MCF 10A (cell line): ENCODE results near the gene TMC4. TPM values are rescaled to one million over a fixed set of nuclear protein-coding genes. Genes with fewer than 3 reads are reported as not detected.
A peak's percentile ranks its signal among the peaks of the same experiment; 100 is the strongest.

Experiments used
- BruUV-seq: library from RNA; stranded (reverse); fragments of 400-500 nt; replicated peaks from 2 replicates; lab custom pipeline; 2021; lab: Mats Ljungman, UMichigan
- CTCF ChIA-PET: fragments of 300-600 bp; sonication (Branson Sonifier 250); formaldehyde crosslinking; extraction: SDS; loops from one replicate; lab custom pipeline; 2021; ENCODE audit warnings: antibody characterized with exemption, inconsistent platforms; lab: Yijun Ruan, JAX
- POLR2A ChIA-PET: fragments of 300-600, 350-650 bp; sonication (Branson Sonifier 250); formaldehyde crosslinking; extraction: SDS; loops from one replicate; lab custom pipeline; 2020; ENCODE audit warnings: antibody characterized with exemption, inconsistent platforms; lab: Yijun Ruan, JAX
- DNase-seq: peaks from one replicate; pipeline ENCODE4 v3.0.0-alpha.2; 2018; ENCODE audit not compliant: unreplicated experiment
- H3K27ac Mint-ChIP-seq: one replicate; pipeline ENCODE4 v1.8.0; 2022; ENCODE audit warnings: mild to moderate bottlenecking, low read depth, mixed read lengths; ENCODE audit not compliant: unreplicated experiment
- H3K27me3 Mint-ChIP-seq: one replicate; pipeline ENCODE4 v1.8.0; 2022; ENCODE audit warnings: mixed read lengths; ENCODE audit not compliant: insufficient read depth, unreplicated experiment
- H3K36me3 Mint-ChIP-seq: one replicate; pipeline ENCODE4 v1.8.0; 2022; ENCODE audit warnings: mild to moderate bottlenecking, moderate library complexity, mixed read lengths; ENCODE audit not compliant: insufficient read depth, unreplicated experiment
- H3K4me1 Mint-ChIP-seq: one replicate; pipeline ENCODE4 v1.8.0; 2022; ENCODE audit warnings: mixed read lengths; ENCODE audit not compliant: insufficient read depth, unreplicated experiment
- H3K4me3 Mint-ChIP-seq: one replicate; pipeline ENCODE4 v1.8.0; 2022; ENCODE audit warnings: mild to moderate bottlenecking, moderate library complexity, mixed read lengths; ENCODE audit not compliant: unreplicated experiment
- H3K9me3 Mint-ChIP-seq: one replicate; pipeline ENCODE4 v1.8.0; 2022; ENCODE audit warnings: mixed read lengths; ENCODE audit not compliant: unreplicated experiment
- CTCF ChIP-seq: fragments of 200-600 bp; IDR thresholded peaks from one replicate; pipeline ENCODE4 v1.8.0; 2022; ENCODE audit warnings: antibody characterized with exemption, mild to moderate bottlenecking; ENCODE audit not compliant: unreplicated experiment
- intact Hi-C: fragments of 100-400 bp; cut with micrococcal nuclease; formaldehyde crosslinking; loops from 2 replicates; pipeline ENCODE4 v1.14.1; 2022
- total RNA-seq: library from RNA; stranded (reverse); gene quantifications from 2 replicates; pipeline ENCODE4 v1.2.3, GENCODE V29; 2022

The TMC4 gene
- total RNA-seq, 1 experiment from 2014 or later = 6.1 TPM

GRCh38 chr19:54162241-54162805 lies 10.6 kb downstream of the TMC4 start:
- DNase-seq = peak; percentile 89
- Mint-ChIP-seq H3K27me3 (no peaks in the 10 kb centered on the region), H3K27ac (peak overlapping the region; percentile 78), H3K36me3 (peaks cover 11% of the 10 kb centered on the region), H3K9me3 (no peaks in the 10 kb centered on the region), H3K4me1 (peaks cover 22% of the 10 kb centered on the region), H3K4me3 (peak overlapping the region; percentile 76)
- CTCF ChIA-PET = no interaction called here
- no peak for TF ChIP-seq CTCF
- no TSS peak for BruUV-seq
- POLR2A ChIA-PET = no interaction called here
- intact Hi-C loops = loop anchor here (5.0 kb wide), 1 partner anchor 40 kb away; the partner anchor contains the start of gene RPS9

DNA sequence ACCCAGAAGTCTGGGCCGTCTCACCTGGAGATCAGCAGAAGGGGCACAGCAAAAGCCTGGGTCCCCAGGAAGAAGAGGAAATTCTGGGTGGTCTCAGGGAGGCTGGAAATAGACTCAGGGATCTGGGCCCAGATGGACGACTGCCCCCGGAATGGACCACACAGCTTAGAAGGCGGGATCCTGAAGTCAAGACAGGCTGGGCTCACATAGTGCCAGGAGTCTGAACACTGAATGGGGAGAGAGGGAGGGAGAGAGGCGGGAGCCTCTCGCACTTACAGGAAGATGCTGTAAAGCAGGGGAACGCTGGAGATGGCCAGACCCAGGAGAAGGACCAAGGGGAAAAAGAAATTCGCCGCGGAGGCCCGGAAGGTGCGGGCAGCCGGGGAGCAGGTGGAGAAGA lies 12.1 kb downstream of the TMC4 start:
- H3K27me3 Mint-ChIP-seq = no peaks in the 10 kb centered on the region
- H3K4me3 Mint-ChIP-seq = peak overlapping the region; percentile 76
- intact Hi-C loops = loop anchor here (5.0 kb wide), 1 partner anchor 41 kb away; the partner anchor contains the start of gene RPS9
- POLR2A ChIA-PET = interaction anchor here (0.6 to 10.2 kb wide), 8 partner anchors 10 to 1571 kb away, joined by 3 to 110 read pairs (median 6); partner anchors contain the start of genes CNOT3, MBOAT7, TMC4 and TSEN34
- no TSS peak for BruUV-seq
- CTCF ChIA-PET = no interaction called here
- TF ChIP-seq CTCF = no peak
- H3K36me3 Mint-ChIP-seq = peaks cover 22% of the 10 kb centered on the region
- H3K4me1 Mint-ChIP-seq = peaks cover 22% of the 10 kb centered on the region
- DNase-seq = no peak
- peak overlapping the region; percentile 85 for H3K27ac Mint-ChIP-seq
- no peaks in the 10 kb centered on the region for H3K9me3 Mint-ChIP-seq

DNA sequence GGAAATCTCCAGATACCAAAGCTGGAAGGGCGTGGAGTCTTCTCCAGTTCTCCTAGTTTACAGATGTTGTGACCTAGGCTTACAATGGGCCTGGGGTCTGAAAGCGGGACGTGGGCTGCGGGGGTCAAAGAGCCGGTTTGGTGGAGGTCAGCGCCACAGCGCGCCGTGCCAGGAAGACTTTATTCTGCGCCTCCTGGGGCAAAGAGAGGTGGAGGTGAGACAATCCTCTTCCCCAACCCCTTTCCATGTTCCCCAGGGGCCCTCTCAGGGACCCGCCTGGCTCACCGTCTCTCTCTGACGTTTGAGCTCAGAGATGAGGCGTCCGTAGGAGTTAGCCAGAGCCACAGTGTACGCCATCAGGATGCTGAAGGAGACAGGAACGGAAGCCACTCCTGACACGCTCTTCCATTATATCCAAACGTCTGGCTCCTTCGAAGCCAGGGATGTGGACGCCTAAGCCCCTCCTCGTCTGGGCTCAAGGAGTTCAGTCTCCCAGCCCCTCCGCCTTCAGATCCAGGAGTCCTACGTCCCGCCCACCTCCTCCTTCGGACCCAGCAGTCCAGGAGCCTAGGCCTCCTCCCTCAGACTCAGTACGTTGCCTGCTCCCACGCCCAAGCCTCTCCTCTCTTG lies 12.7 kb downstream of the TMC4 start:
- POLR2A ChIA-PET = interaction anchor here (0.6 to 10.2 kb wide), 11 partner anchors 10 to 1572 kb away, joined by 3 to 110 read pairs (median 10); partner anchors contain the start of genes CNOT3, LENG8, MBOAT7 and PRPF31
- CTCF ChIA-PET = interaction anchor here (0.8 to 1.8 kb wide), 6 partner anchors 8 to 28 kb away, joined by 3 to 6 read pairs (median 4); no protein-coding TSS in a partner anchor
- Mint-ChIP-seq H3K4me3 (peak overlapping the region; percentile 76), H3K9me3 (no peaks in the 10 kb centered on the region), H3K27ac (peak overlapping the region; percentile 85), H3K4me1 (peaks cover 22% of the 10 kb centered on the region), H3K27me3 (no peaks in the 10 kb centered on the region), H3K36me3 (peaks cover 27% of the 10 kb centered on the region)
- DNase-seq = no peak
- no peak for TF ChIP-seq CTCF
- BruUV-seq = TSS peak; percentile 16
- intact Hi-C loops = loop anchor here (5.0 kb wide), 1 partner anchor 42 kb away; the partner anchor contains the start of gene RPS9
